OCI-LY7 (cell line): ENCODE data around the gene PDIA6.

ENCODE experiments used
- EZH2phosphoT487 ChIP-seq: fragments of 200-600 bp; sonication (generic); IDR thresholded peaks from 2 replicates; pipeline ENCODE4 v1.6.1; 2018; ENCODE audit warnings: low read depth, borderline replicate concordance, mild to moderate bottlenecking, mixed run types, antibody characterized with exemption, low read length, moderate library complexity, mixed read lengths
- TF ChIP-seq, protein P1 (sequence below): fragments of 200-600 bp; sonication (generic); conservative IDR thresholded peaks from 2 replicates; pipeline ENCODE4 v1.5.1; 2014; ENCODE audit warnings: mild to moderate bottlenecking, antibody characterized with exemption, low read length, moderate library complexity, mixed read lengths

DNA sequence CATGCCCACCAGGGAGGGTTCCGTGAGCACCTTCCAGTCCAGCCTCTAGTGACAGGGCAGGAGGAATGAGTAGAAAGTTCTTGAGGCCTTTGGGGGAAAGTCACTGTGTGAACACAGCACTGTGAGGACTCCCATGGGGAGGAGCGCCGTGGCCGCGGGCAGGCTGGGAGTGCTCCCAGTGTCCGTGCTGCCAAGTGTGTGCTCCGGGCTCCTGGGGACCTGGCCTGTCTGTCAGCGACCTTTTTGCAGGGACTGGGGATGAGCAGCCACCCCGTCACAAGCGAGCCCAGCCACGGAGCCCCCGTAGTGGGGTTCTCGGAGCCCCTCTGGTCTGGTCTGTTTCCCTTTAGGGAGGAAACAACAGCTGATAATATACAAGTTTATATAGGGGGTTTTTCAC is 36.8 kb downstream of the PDIA6 start:
- TF ChIP-seq, protein P1, sequence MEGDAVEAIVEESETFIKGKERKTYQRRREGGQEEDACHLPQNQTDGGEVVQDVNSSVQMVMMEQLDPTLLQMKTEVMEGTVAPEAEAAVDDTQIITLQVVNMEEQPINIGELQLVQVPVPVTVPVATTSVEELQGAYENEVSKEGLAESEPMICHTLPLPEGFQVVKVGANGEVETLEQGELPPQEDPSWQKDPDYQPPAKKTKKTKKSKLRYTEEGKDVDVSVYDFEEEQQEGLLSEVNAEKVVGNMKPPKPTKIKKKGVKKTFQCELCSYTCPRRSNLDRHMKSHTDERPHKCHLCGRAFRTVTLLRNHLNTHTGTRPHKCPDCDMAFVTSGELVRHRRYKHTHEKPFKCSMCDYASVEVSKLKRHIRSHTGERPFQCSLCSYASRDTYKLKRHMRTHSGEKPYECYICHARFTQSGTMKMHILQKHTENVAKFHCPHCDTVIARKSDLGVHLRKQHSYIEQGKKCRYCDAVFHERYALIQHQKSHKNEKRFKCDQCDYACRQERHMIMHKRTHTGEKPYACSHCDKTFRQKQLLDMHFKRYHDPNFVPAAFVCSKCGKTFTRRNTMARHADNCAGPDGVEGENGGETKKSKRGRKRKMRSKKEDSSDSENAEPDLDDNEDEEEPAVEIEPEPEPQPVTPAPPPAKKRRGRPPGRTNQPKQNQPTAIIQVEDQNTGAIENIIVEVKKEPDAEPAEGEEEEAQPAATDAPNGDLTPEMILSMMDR, result no peak
- TF ChIP-seq EZH2phosphoT487, result no peak
